ENCODE data around the gene GUCA2B. TPM values are rescaled to one million over a fixed set of nuclear protein-coding genes. Genes with fewer than 3 reads are reported as not detected.

GUCA2B gene
- total RNA-seq, 2 experiments from 2014 or later = not detected

DNA sequence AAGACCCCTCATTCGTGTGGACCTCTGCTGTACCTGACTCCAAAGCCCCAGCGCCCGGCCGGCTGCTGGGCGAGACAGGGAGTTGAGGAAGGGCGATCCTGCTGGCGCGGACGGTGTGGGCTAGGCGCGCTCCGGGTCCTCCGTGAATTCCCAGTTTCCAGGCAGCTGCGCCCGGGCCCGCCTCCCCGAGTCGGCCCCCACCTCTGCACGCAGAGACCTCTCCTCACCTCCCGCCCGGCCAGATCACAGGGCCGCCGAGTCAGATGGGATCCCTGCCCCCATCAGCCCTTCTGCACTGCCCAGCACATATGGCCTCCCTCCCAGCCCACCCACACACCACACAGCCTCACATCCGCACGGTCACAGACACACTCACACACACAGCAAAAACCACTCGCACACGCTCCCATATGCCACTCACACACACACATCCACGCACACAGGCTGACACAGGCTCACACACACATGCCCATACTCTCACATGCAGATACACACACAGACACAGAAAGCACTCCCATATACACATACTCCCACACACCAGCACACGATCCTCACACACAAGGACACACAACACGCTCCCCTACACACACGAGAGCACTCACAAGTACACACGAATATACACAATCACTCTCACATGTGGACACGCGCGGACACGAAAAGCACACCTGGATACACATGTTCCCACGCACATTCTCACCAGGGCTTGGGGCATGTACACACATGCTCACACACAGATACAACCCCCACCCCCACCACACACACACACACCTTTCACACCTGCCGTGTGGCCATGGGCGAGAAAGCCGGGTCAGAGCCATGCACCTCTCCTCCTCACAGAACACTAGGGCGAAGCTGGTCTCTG, 7.2 kb upstream of the GUCA2B start:
- ChIA-PET POLR2A (interaction anchor here (0.6 kb wide), 1 partner anchor 228 kb away, joined by 3 read pairs; no protein-coding TSS in a partner anchor), CTCF (no interaction called here)
- DNase-seq = no peak
- Mint-ChIP-seq H3K4me1 (peaks cover 7% of the 10 kb centered on the region), H3K27ac (no peak overlapping the region), H3K9me3 (no peaks in the 10 kb centered on the region), H3K27me3 (peaks cover 9% of the 10 kb centered on the region), H3K36me3 (ENCODE audit: low read depth) (no peaks in the 10 kb centered on the region), H3K4me3 (no peak overlapping the region)

DNA sequence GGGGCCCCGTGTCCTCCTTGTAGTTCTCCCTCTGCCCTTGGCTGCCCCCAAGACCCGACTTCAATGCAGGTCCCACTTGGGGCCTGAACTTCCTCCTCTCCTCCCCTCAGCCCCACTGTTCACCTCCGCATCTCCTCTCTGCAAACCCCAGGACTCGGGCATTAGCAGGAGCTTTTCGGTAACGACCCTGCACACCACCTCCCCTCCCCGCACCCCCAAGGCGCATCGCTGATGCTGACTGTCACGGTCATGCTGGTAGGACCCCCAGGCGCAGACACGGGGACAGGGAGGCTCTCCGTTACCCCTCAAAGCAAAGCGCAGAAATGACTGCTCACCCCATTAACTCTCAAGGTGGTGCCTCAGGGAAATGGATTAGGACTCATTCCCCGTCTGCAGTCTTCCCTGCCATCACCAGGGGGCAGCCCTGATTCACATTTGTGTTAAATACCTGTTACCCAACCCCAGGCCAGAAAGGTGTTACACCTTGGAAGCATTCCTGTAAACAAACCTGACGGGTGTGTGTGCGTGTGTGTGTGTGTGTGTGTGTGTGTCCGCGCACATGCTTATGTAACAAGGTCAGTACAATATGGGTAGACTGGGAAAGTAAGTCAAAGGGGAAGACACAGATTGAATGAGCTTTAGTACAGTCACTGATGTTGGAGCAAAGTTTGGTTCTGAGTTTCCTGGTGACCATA, 6.4 kb upstream of the GUCA2B start:
- CTCF ChIA-PET = no interaction called here
- no peak overlapping the region for H3K4me3 Mint-ChIP-seq
- H3K9me3 Mint-ChIP-seq = no peaks in the 10 kb centered on the region
- H3K36me3 Mint-ChIP-seq (ENCODE audit: low read depth) = no peaks in the 10 kb centered on the region
- H3K27ac Mint-ChIP-seq = no peak overlapping the region
- peaks cover 9% of the 10 kb centered on the region for H3K27me3 Mint-ChIP-seq
- DNase-seq = peak; percentile 78
- POLR2A ChIA-PET = interaction anchor here (0.6 kb wide), 1 partner anchor 228 kb away, joined by 3 read pairs; no protein-coding TSS in a partner anchor
- peaks cover 7% of the 10 kb centered on the region for H3K4me1 Mint-ChIP-seq

DNA sequence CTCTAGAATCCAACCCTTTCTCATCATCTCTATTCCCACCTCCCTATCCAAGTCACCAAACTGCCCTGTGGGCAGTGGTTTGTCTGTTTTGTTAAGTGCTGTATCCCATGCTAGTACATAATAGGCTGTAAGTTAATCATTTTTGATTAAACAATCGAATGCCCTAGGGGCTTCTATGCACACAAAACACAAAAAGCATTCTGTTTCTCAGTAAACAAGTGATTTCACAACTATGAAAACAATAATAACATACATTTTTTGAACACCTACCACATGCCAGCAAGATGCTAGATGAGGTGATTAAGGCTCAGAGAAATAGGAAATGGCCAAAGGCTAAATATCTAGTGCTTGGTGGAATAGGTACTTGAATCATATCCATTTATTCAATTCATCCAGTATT, 5.0 kb upstream of the GUCA2B start:
- Mint-ChIP-seq H3K4me1 (peaks cover 5% of the 10 kb centered on the region), H3K4me3 (no peak overlapping the region), H3K27me3 (peaks cover 7% of the 10 kb centered on the region), H3K9me3 (no peaks in the 10 kb centered on the region), H3K36me3 (ENCODE audit: low read depth) (no peaks in the 10 kb centered on the region), H3K27ac (no peak overlapping the region)
- DNase-seq = no peak
- ChIA-PET POLR2A (no interaction called here), CTCF (interaction anchor here (0.6 to 1.3 kb wide), 2 partner anchors 16 to 544 kb away, joined by 3 read pairs; no protein-coding TSS in a partner anchor)

DNA sequence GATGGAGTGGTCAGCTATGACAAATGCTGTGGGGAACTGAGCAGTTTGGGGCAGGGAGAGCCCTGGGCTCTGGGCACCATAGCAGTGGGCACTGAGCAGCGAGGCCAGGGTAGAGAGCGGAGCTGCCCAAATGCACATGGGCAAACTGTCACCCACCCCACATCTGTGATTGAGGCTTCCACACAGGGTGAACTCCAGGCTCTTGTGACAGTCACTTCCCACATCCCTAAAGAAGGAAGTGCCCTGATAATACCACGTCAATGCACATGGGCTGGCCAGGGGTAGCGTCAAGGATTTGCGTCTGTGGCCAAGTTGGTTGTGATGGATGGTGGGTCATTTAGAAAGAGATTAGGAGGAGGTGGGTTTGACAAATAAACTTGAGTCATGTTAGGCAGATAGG, 2.6 kb upstream of the GUCA2B start:
- H3K27me3 Mint-ChIP-seq = peaks cover 7% of the 10 kb centered on the region
- ChIA-PET CTCF (no interaction called here), POLR2A (no interaction called here)
- no peak overlapping the region for H3K4me3 Mint-ChIP-seq
- no peak overlapping the region for H3K27ac Mint-ChIP-seq
- no peaks in the 10 kb centered on the region for H3K4me1 Mint-ChIP-seq
- H3K36me3 Mint-ChIP-seq (ENCODE audit: low read depth) = no peaks in the 10 kb centered on the region
- DNase-seq = no peak
- no peaks in the 10 kb centered on the region for H3K9me3 Mint-ChIP-seq

DNA sequence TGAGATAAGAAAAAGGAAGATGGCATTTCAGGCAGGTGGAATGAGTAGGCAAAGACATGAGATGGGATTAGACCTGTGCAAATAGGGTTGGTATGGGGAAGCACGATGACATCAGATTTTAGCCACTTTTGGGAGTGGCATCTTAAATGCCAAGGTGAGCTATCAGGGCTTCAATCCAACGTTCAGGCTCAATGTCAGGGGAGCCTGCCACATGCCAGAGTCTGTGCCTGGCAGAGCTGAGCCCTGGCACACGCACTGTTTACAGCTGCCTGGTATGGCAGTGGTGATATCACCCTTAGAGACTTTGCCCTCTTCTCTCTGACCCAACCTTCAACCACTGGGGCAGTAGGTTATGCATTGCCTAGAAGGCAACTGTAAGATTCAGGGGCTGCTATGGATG, 1.1 kb upstream of the GUCA2B start:
- no peaks in the 10 kb centered on the region for H3K9me3 Mint-ChIP-seq
- ChIA-PET POLR2A (no interaction called here), CTCF (interaction anchor here (0.8 to 1.3 kb wide), 2 partner anchors 12 to 660 kb away, joined by 3 to 4 read pairs; no protein-coding TSS in a partner anchor)
- no peaks in the 10 kb centered on the region for H3K36me3 Mint-ChIP-seq (ENCODE audit: low read depth)
- no peak overlapping the region for H3K4me3 Mint-ChIP-seq
- no peak overlapping the region for H3K27ac Mint-ChIP-seq
- H3K27me3 Mint-ChIP-seq = peaks cover 7% of the 10 kb centered on the region
- no peak for DNase-seq
- no peaks in the 10 kb centered on the region for H3K4me1 Mint-ChIP-seq

DNA sequence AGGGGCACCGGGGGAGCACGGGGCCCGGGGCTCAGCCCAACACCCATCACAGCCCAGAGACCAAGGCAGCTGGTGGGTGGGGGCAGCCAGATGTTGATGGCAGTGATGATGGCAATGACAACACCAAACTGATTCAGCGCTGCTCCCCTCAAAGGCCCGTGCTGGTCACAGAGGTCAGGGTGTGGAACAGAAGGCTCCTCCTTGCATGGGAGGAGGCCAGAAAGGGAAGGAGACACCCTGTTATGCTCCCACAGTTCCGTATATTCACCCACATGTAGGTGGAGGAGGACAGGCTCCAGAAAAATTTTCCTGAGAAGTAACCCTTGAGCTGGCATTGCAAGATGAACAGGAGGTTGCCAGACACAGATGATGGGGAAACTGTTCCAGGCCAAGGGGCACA, 414 bp downstream of the GUCA2B start:
- Mint-ChIP-seq H3K4me1 (peaks cover 7% of the 10 kb centered on the region), H3K36me3 (ENCODE audit: low read depth) (no peaks in the 10 kb centered on the region), H3K9me3 (no peaks in the 10 kb centered on the region), H3K27me3 (peaks cover 7% of the 10 kb centered on the region), H3K4me3 (no peak overlapping the region), H3K27ac (no peak overlapping the region)
- ChIA-PET CTCF (no interaction called here), POLR2A (no interaction called here)
- no peak for DNase-seq

DNA sequence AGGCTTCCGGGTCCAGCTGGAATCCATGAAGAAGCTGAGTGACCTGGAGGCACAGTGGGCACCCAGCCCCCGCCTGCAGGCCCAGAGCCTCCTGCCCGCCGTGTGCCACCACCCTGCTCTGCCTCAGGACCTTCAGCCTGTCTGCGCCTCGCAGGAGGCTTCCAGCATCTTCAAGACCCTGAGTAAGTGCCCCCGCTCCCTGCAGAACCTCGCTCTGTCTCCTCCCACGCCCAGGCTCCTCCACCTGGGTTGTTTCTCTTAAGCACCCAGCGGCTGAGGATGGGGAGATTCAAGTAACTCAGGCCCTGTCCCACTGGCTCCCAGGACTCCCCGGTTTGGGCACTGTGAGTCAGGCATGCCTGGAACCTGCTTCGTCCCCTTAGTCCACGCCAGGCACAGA, 1.5 kb downstream of the GUCA2B start:
- ChIA-PET POLR2A (no interaction called here), CTCF (interaction anchor here (2.4 kb wide), 1 partner anchor 19 kb away, joined by 12 read pairs; no protein-coding TSS in a partner anchor)
- no peak for DNase-seq
- no peak overlapping the region for H3K4me3 Mint-ChIP-seq
- no peak overlapping the region for H3K27ac Mint-ChIP-seq
- no peaks in the 10 kb centered on the region for H3K9me3 Mint-ChIP-seq
- peaks cover 13% of the 10 kb centered on the region for H3K27me3 Mint-ChIP-seq
- H3K4me1 Mint-ChIP-seq = peaks cover 7% of the 10 kb centered on the region
- no peaks in the 10 kb centered on the region for H3K36me3 Mint-ChIP-seq (ENCODE audit: low read depth)

DNA sequence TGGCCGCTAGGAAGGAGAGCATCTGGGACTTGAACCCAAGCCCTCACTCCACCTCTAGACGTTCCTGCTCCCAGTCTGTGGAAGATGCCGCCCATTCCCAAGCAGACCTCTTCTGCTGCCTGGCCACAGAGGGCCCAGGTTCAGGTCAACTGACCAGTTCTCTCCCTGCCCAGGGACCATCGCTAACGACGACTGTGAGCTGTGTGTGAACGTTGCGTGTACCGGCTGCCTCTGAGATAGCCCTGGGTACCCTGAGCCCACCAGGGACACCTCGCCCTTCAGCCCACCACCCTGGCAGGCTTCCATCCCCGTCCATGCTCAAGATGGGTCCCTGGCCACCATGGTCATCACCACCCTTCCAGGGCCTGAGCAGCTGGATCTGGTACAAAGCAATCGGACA, 2.2 kb downstream of the GUCA2B start:
- CTCF ChIA-PET = interaction anchor here (2.4 kb wide), 1 partner anchor 18 kb away, joined by 12 read pairs; no protein-coding TSS in a partner anchor
- Mint-ChIP-seq H3K4me1 (peaks cover 7% of the 10 kb centered on the region), H3K9me3 (peaks cover under 1% of the 10 kb centered on the region), H3K36me3 (ENCODE audit: low read depth) (no peaks in the 10 kb centered on the region), H3K27ac (no peak overlapping the region), H3K27me3 (peaks cover 10% of the 10 kb centered on the region), H3K4me3 (no peak overlapping the region)
- DNase-seq = no peak
- POLR2A ChIA-PET = no interaction called here

DNA sequence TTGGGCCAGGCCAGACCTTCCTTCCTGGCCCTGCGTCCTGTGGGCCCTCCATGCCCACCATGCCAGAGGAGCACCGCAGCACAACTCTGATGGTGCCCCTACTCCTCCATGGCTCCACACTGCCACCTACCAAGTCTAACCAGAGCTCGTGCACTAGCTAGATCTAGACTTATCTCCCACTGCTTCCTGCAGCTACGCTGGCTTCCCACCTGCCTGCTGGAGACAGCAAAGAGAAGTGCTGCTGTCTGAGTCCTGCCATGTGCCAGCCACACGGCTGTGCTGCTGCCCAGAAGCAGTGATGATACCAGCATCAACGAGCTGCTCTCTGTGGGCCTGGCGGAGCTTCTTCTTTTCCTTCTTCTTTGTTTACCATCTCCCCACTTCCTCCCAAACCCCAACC, 4.5 kb downstream of the GUCA2B start:
- Mint-ChIP-seq H3K4me3 (no peak overlapping the region), H3K27me3 (peaks cover 20% of the 10 kb centered on the region), H3K4me1 (peaks cover 7% of the 10 kb centered on the region), H3K27ac (no peak overlapping the region), H3K36me3 (ENCODE audit: low read depth) (peaks cover 6% of the 10 kb centered on the region), H3K9me3 (peaks cover 11% of the 10 kb centered on the region)
- POLR2A ChIA-PET = interaction anchor here (0.6 kb wide), 1 partner anchor 374 kb away, joined by 3 read pairs; no protein-coding TSS in a partner anchor
- peak; percentile 21 for DNase-seq
- CTCF ChIA-PET = interaction anchor here (1.2 kb wide), 1 partner anchor 41 kb away, joined by 3 read pairs; no protein-coding TSS in a partner anchor

DNA sequence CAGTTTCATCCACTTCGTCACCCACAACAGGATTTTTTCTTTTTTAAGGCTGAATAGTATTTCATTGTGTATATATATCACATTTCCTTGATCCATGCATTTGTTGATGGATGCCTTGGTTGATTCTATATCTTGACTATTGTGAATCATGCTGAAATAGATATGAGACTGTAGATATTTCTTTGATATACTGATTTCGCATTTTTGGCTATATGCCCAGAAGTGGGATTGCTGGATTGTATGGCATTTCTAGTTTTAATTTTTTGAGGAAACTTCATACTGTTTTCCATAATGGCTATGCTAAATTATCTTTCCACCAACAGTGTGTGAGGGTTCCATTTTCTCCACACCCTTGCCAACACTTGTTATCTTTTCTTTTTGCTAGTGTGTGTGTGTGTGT, 5.0 kb downstream of the GUCA2B start:
- no peak for DNase-seq
- CTCF ChIA-PET = interaction anchor here (1.2 to 1.4 kb wide), 2 partner anchors 15 to 41 kb away, joined by 3 to 5 read pairs; no protein-coding TSS in a partner anchor
- Mint-ChIP-seq H3K4me3 (no peak overlapping the region), H3K9me3 (peaks cover 11% of the 10 kb centered on the region), H3K27ac (no peak overlapping the region), H3K27me3 (peaks cover 20% of the 10 kb centered on the region), H3K36me3 (ENCODE audit: low read depth) (peaks cover 6% of the 10 kb centered on the region), H3K4me1 (peaks cover 7% of the 10 kb centered on the region)
- POLR2A ChIA-PET = no interaction called here

DNA sequence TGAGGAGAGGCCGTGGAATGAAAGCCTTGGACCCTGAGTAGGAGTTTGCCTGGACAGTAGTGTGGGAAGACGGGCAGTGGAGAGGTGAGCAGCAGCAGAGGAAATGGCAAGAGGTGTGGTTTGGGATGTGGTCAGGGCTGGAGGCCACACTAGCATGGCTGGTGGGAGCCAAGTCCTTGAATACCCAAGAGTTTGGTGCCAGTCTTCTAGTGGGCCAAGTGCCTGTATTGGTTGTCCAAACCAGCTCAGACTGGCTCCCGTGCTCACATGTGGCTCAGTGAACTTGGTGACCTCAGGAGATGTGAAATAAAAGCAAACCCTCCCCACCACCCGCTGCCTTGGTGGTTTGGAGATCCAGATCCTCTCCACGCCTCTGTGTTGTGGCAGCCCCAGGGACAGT, 9.0 kb downstream of the GUCA2B start:
- Mint-ChIP-seq H3K27ac (no peak overlapping the region), H3K4me1 (peaks cover 7% of the 10 kb centered on the region), H3K36me3 (ENCODE audit: low read depth) (peaks cover 6% of the 10 kb centered on the region), H3K9me3 (peaks cover 14% of the 10 kb centered on the region), H3K4me3 (no peak overlapping the region), H3K27me3 (peaks cover 20% of the 10 kb centered on the region)
- ChIA-PET CTCF (interaction anchor here (1.1 kb wide), 1 partner anchor 10 kb away, joined by 3 read pairs; no protein-coding TSS in a partner anchor), POLR2A (no interaction called here)
- no peak for DNase-seq

DNA sequence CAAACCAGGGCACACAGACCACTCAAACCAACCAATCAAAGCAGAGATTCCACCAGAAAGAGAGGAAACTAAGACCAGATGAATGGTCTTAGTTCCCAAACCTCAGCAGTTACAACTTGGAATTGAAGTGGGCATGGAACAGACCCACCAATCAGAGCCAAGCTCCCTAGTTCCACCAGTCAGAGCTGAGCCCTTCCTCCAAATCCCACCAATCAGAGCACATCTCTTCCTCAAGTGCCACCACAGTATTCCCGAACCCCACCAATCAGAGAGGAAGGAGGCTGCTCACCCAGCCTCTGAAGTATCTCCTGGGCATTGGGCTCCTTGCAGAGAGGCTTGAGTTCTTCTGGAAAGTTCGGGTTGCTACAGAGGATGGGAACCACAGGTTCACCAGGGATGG, 9.9 kb downstream of the GUCA2B start:
- Mint-ChIP-seq H3K4me1 (no peaks in the 10 kb centered on the region), H3K27me3 (peaks cover 20% of the 10 kb centered on the region), H3K9me3 (peaks cover 14% of the 10 kb centered on the region), H3K27ac (no peak overlapping the region), H3K4me3 (no peak overlapping the region), H3K36me3 (ENCODE audit: low read depth) (peaks cover 6% of the 10 kb centered on the region)
- CTCF ChIA-PET = no interaction called here
- DNase-seq = no peak
- POLR2A ChIA-PET = no interaction called here
